Activated T-helper 2 cell treated with anti-CD3 and anti-CD28 coated beads, Interferon-gamma antibody, Interleukin-2, Interleukin-4, amounts not matched to agents 10 μg/mL and 5 μg/mL and 100 μg/mL, durations not matched to agents 14 hours and 24 hours and 36 hours (primary cell): ENCODE measurements around the gene KCNK18. TPM values are rescaled to one million over a fixed set of nuclear protein-coding genes. Genes with fewer than 3 reads are reported as not detected.

ENCODE experiments used
- DNase-seq: peaks from one replicate; pipeline ENCODE4 v3.0.0; 2021; ENCODE audit warnings: low spot score
- H3K27ac Mint-ChIP-seq: one replicate; pipeline ENCODE4 v1.8.0; 2021; ENCODE audit warnings: mixed read lengths
- H3K27me3 Mint-ChIP-seq: one replicate; pipeline ENCODE4 v1.8.0; 2021; ENCODE audit warnings: low read depth, mixed read lengths
- H3K36me3 Mint-ChIP-seq: one replicate; pipeline ENCODE4 v1.8.0; 2021; ENCODE audit warnings: low read depth, mixed read lengths
- H3K4me1 Mint-ChIP-seq: one replicate; pipeline ENCODE4 v1.8.0; 2021; ENCODE audit warnings: low read depth, mixed read lengths
- H3K4me3 Mint-ChIP-seq: one replicate; pipeline ENCODE4 v1.8.0; 2021; ENCODE audit warnings: low read depth, mild to moderate bottlenecking, moderate library complexity, mixed read lengths
- H3K9me3 Mint-ChIP-seq: one replicate; pipeline ENCODE4 v1.8.0; 2021; ENCODE audit warnings: mixed read lengths
- intact Hi-C: fragments of 100-400 bp; cut with micrococcal nuclease; formaldehyde crosslinking; loops from one replicate; pipeline ENCODE4 v1.15.1; 2023
- total RNA-seq: library from RNA; stranded (reverse); gene quantifications from 2 replicates; pipeline ENCODE4 v1.2.3, GENCODE V29; 2022

The KCNK18 gene
- total RNA-seq, 1 donor from 2014 or later = not detected

GRCh38 chr10:117237401-117237991 is 40.2 kb downstream of the KCNK18 start:
- H3K27me3 Mint-ChIP-seq = peaks cover 40% of the 10 kb centered on the region
- H3K4me1 Mint-ChIP-seq = no peaks in the 10 kb centered on the region
- no peaks in the 10 kb centered on the region for H3K9me3 Mint-ChIP-seq
- no peak overlapping the region for H3K27ac Mint-ChIP-seq
- H3K4me3 Mint-ChIP-seq = no peak overlapping the region
- no peaks in the 10 kb centered on the region for H3K36me3 Mint-ChIP-seq
- DNase-seq = no peak
- intact Hi-C loops = no loop called here

- Mint-ChIP-seq H3K4me1 (no peaks in the 10 kb centered on the region), H3K4me3 (no peak overlapping the region), H3K9me3 (no peaks in the 10 kb centered on the region), H3K27me3 (peaks cover 42% of the 10 kb centered on the region), H3K36me3 (no peaks in the 10 kb centered on the region), H3K27ac (no peak overlapping the region)
- intact Hi-C loops = no loop called here
- no peak for DNase-seq
Observed at GRCh38 chr10:117239051-117239450, 41.8 kb downstream of the KCNK18 start.

GRCh38 chr10:117239721-117240620 is 42.7 kb downstream of the KCNK18 start:
- no peaks in the 10 kb centered on the region for H3K36me3 Mint-ChIP-seq
- intact Hi-C loops = no loop called here
- no peaks in the 10 kb centered on the region for H3K9me3 Mint-ChIP-seq
- H3K27ac Mint-ChIP-seq = no peak overlapping the region
- no peaks in the 10 kb centered on the region for H3K4me1 Mint-ChIP-seq
- peaks cover 37% of the 10 kb centered on the region for H3K27me3 Mint-ChIP-seq
- no peak overlapping the region for H3K4me3 Mint-ChIP-seq
- no peak for DNase-seq

- Mint-ChIP-seq H3K36me3 (no peaks in the 10 kb centered on the region), H3K4me3 (no peak within 1 kb of the TSS), H3K27ac (no peak within 1 kb of the TSS), H3K9me3 (no peaks in the 10 kb centered on the region), H3K4me1 (no peaks in the 10 kb centered on the region), H3K27me3 (peaks cover 36% of the 10 kb centered on the region)
- intact Hi-C loops = no loop called here
- DNase-seq = no peak
Observed at GRCh38 chr10:117240621-117241529, 43.6 kb downstream of the KCNK18 start, which contains the start of gene SLC18A2. SLC18A2 (plus strand) TSS chr10:117241114; CDS start chr10:117241694, 580 bp downstream.

- H3K4me3 Mint-ChIP-seq = no peak overlapping the region
- intact Hi-C loops = no loop called here
Observed at GRCh38 chr10:117241541-117242462, 44.5 kb downstream of the KCNK18 start.

GRCh38 chr10:117242463-117242832 is 45.2 kb downstream of the KCNK18 start:
- DNase-seq = no peak

More at GRCh38 chr10:117241541-117242462, 44.5 kb downstream of the KCNK18 start:
- Mint-ChIP-seq H3K27ac (no peak overlapping the region), H3K27me3 (peaks cover 33% of the 10 kb centered on the region), H3K9me3 (no peaks in the 10 kb centered on the region), H3K36me3 (no peaks in the 10 kb centered on the region), H3K4me1 (no peaks in the 10 kb centered on the region)
- no peak for DNase-seq

GRCh38 chr10:117246997-117247671 is 49.8 kb downstream of the KCNK18 start:
- H3K4me3 Mint-ChIP-seq = no peak overlapping the region
- no peak overlapping the region for H3K27ac Mint-ChIP-seq
- H3K4me1 Mint-ChIP-seq = peaks cover 5% of the 10 kb centered on the region
- H3K27me3 Mint-ChIP-seq = peaks cover 40% of the 10 kb centered on the region
- DNase-seq = no peak
- intact Hi-C loops = no loop called here
- H3K9me3 Mint-ChIP-seq = no peaks in the 10 kb centered on the region
- no peaks in the 10 kb centered on the region for H3K36me3 Mint-ChIP-seq

More at GRCh38 chr10:117242463-117242832, 45.2 kb downstream of the KCNK18 start:
- Mint-ChIP-seq H3K4me3 (no peak overlapping the region), H3K27ac (no peak overlapping the region), H3K36me3 (no peaks in the 10 kb centered on the region), H3K27me3 (peaks cover 40% of the 10 kb centered on the region), H3K4me1 (no peaks in the 10 kb centered on the region), H3K9me3 (no peaks in the 10 kb centered on the region)
- intact Hi-C loops = no loop called here

GRCh38 chr10:117248750-117249465 is 51.6 kb downstream of the KCNK18 start:
- Mint-ChIP-seq H3K4me3 (no peak overlapping the region), H3K27me3 (peaks cover 26% of the 10 kb centered on the region), H3K9me3 (no peaks in the 10 kb centered on the region), H3K4me1 (peaks cover 5% of the 10 kb centered on the region), H3K27ac (no peak overlapping the region), H3K36me3 (no peaks in the 10 kb centered on the region)
- DNase-seq = no peak
- intact Hi-C loops = no loop called here

GRCh38 chr10:117249493-117250093 is 52.3 kb downstream of the KCNK18 start:
- peaks cover 24% of the 10 kb centered on the region for H3K27me3 Mint-ChIP-seq
- H3K9me3 Mint-ChIP-seq = no peaks in the 10 kb centered on the region
- intact Hi-C loops = no loop called here
- H3K36me3 Mint-ChIP-seq = no peaks in the 10 kb centered on the region
- no peak for DNase-seq
- H3K4me1 Mint-ChIP-seq = peaks cover 5% of the 10 kb centered on the region
- H3K27ac Mint-ChIP-seq = no peak overlapping the region
- H3K4me3 Mint-ChIP-seq = no peak overlapping the region

GRCh38 chr10:117250411-117250810 is 53.1 kb downstream of the KCNK18 start:
- H3K4me3 Mint-ChIP-seq = no peak overlapping the region
- no peaks in the 10 kb centered on the region for H3K9me3 Mint-ChIP-seq

GRCh38 chr10:117253908-117254307 is 56.6 kb downstream of the KCNK18 start:
- Mint-ChIP-seq H3K27me3 (peaks cover 11% of the 10 kb centered on the region), H3K4me3 (no peak overlapping the region), H3K4me1 (peaks cover 3% of the 10 kb centered on the region), H3K9me3 (no peaks in the 10 kb centered on the region), H3K27ac (no peak overlapping the region), H3K36me3 (no peaks in the 10 kb centered on the region)
- intact Hi-C loops = no loop called here
- no peak for DNase-seq

More at GRCh38 chr10:117250411-117250810, 53.1 kb downstream of the KCNK18 start:
- Mint-ChIP-seq H3K4me1 (peaks cover 5% of the 10 kb centered on the region), H3K27ac (no peak overlapping the region), H3K36me3 (no peaks in the 10 kb centered on the region), H3K27me3 (peaks cover 22% of the 10 kb centered on the region)
- DNase-seq = no peak
- intact Hi-C loops = no loop called here
